Left lung (tissue), 10 donors: Measurements from ENCODE around the gene SAMD10. TPM values are rescaled to one million over a fixed set of nuclear protein-coding genes. Genes with fewer than 3 reads are reported as not detected.

Experiments
- ATAC-seq: fragments of 200-7000 bp; cut with Tn5 transposase; one replicate; pipeline ENCODE4 v1.9.1; 2020; ENCODE audit warnings: moderate library complexity
- DNase-seq, 4 donors: peaks; one replicate each; pipeline ENCODE4 v3.0.0-alpha.2; 2013 to 2020
- H3K27ac ChIP-seq, 2 donors: fragments of 200-600 bp; sonication (generic) in 1 of 2; one replicate each; pipeline versions ENCODE4 v1.5.0 to v1.8.0; 2020 to 2021
- H3K27me3 ChIP-seq, 2 donors: fragments of 200-600 bp; sonication (generic) in 1 of 2; one replicate each; pipeline versions ENCODE4 v1.5.0 to v1.8.0; 2020 to 2021
- H3K36me3 ChIP-seq, 2 donors: fragments of 200-600 bp; sonication (generic) in 1 of 2; one replicate each; pipeline versions ENCODE4 v1.5.0 to v1.8.0; 2020 to 2021
- H3K4me1 ChIP-seq, 2 donors: fragments of 200-600 bp; one replicate each; pipeline ENCODE4 v1.8.0; 2021
- H3K4me3 ChIP-seq, 2 donors: fragments of 200-600 bp; sonication (generic) in 1 of 2; one replicate each; pipeline versions ENCODE4 v1.5.0 to v1.8.0; 2020 to 2021; ENCODE audit warnings: mild to moderate bottlenecking in 1 of 2
- H3K9me3 ChIP-seq, 2 donors: fragments of 200-600 bp; sonication (generic) in 1 of 2; one replicate each; pipeline versions ENCODE4 v1.5.0 to v1.8.0; 2020 to 2021
- CTCF ChIP-seq, 2 donors: fragments of 200-600 bp; sonication (generic) in 1 of 2; IDR thresholded peaks; one replicate each; pipeline versions ENCODE4 v1.5.0 to v1.8.0; 2021; ENCODE audit warnings: antibody characterized with exemption in 2 of 2
- intact Hi-C, 2 donors: fragments of 100-400 bp; cut with DNase I; formaldehyde crosslinking; loops; one replicate each; pipeline versions ENCODE4 v1.11.2 to v1.14.2; 2022
- polyA plus RNA-seq, 6 donors: library from polyadenylated mRNA; unstranded; fragments of 120-200 nt; gene quantifications; one replicate each; pipeline ENCODE4 v1.2.1, GENCODE V29; 2013; ENCODE audit not compliant: insufficient read length in 6 of 6
- total RNA-seq, 2 donors: library from RNA; stranded (reverse); fragmentation: NEBNext Ultra II Directional; extraction: Animal tissue kit (Norgen Biotek cat#: 25700); gene quantifications; one replicate each; pipeline ENCODE4 v1.2.1, GENCODE V29; 2021
- donor health status: DM: no; HTN: yes; CAD: no.
- donor health status: DM: no; HTN: no; CAD: no.

The SAMD10 gene
- total and polyA plus RNA-seq, 8 donors: 4.6 to 10.5 (median 7.1) TPM

DNA sequence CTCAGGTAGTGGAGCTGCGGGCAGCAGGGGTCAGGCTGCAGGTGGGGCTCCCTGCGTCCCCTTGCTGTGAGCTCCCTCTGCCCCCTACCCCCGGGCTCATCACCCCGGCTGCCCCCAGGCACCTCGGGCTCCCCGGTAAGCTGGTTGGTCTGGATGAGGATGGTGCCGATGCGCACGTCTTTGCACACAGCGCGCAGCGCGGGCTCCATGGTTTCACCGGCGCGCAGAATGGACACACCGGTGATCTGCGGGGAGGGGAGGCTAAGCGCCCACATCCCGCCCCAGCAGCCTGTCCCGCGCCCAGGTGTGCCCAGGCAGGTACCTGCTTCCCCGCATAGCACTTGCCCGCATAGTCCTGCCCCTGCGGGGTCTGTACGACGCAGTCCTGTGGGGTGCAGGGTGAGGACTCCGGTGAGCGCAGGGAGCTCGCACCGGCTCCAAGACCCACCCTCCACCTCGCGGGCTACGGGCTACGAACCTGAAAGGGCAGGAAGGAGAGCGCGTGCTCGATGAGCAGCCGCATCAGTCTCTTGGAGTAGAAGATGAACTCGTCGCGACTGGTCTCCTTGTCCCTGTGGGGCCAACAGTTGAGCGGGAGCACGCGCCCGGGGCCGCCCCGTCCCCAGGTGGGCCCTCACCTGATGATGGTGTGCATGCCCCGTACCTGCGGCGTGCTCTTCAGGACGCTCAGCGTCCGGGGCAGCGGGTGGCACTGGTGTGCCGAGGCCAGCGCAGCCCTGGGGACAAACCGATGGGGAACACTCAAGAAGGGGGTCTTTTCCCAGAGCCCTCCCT lies 38.8 kb downstream of the SAMD10 start:
- intact Hi-C loops: no loop called here
- Histone ChIP-seq H3K9me3 (no peaks in the 10 kb centered on the region), H3K27ac (peak overlapping the region in 1 of 2 donors; percentile 83), H3K4me1 (peaks cover 0 to 38% of the 10 kb centered on the region in 2 donors), H3K36me3 (peaks cover 0 to 87% of the 10 kb centered on the region in 2 donors), H3K27me3 (no peaks in the 10 kb centered on the region), H3K4me3 (no peak overlapping the region)
- TF ChIP-seq CTCF (IDR thresholded peaks at IDR 0.05): no peak
- peak in 1 of 4 donors; percentile 79 for DNase-seq
- no peak for ATAC-seq

DNA sequence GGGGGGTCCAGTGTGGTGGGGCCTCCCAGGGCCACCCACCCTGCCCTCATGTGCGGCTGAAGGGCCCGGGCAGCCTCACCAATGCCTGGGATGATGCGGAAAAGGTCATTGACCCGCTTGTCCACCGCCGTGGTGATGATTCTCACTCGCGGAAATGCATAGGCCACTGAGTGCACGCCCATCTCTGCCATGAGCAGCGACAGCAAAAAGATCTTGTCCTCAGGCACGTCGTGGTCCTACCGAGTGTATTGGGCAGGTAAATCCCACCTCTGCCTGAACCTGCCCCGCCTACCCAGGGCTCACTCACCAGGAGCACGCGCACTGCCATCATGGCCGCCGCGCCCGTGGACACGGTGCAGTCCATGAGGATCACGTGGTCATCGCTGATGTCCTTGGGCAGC lies 39.4 kb downstream of the SAMD10 start:
- no peak for TF ChIP-seq CTCF (IDR thresholded peaks at IDR 0.05)
- H3K4me3 ChIP-seq: no peak overlapping the region
- H3K27ac ChIP-seq: no peak overlapping the region
- peaks cover 0 to 87% of the 10 kb centered on the region in 2 donors for H3K36me3 ChIP-seq
- H3K4me1 ChIP-seq: peaks cover 0 to 38% of the 10 kb centered on the region in 2 donors
- DNase-seq (peak in 1 of 4 donors; percentile 52), ATAC-seq (no peak)
- intact Hi-C loops: no loop called here
- H3K27me3 ChIP-seq: no peaks in the 10 kb centered on the region
- no peaks in the 10 kb centered on the region for H3K9me3 ChIP-seq

DNA sequence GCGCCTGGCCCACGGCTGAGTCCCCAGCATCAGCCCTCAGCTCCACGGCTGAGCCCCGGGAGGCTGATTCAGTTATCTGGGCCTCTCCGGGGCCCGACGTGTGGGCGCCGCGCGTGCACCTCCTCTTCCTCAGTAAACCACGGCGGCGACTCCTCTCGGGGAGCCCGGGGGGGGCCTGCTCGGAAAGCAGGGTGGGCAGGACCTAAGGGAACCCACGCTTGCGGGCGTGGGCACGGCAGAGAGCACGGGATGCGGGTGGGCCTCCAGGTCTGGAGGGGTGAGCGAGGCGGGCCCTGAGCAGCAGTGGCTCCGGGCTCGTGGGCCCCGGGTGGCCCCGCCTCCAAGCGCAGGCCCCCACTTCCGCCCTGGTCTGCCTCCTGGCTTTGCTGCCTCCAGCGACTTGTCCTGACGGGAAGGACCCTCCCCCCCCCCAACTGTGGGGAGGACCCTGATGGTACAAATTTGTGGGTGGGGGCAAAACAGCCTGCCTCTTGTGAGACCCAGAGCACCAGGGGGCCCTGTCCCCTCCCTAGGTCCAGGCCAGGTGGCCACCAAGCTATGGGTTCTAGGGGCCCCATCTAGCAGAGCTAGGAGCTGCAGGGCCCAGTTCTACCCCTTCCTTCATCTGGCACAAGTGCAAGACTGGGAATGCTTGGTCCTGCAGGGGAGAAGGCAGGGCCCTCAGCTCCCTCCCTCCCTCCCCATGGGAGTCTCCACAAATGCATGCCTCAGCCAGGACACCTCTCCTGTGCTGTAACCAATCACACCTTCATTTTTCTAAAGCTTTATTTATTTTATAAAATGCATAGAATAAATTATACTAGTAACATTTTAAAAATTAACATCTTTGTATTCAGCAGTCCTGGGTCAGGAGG lies 40.1 kb downstream of the SAMD10 start:
- no peak for TF ChIP-seq CTCF (IDR thresholded peaks at IDR 0.05)
- no peaks in the 10 kb centered on the region for H3K9me3 ChIP-seq
- DNase-seq: peak in 1 of 4 donors; percentile 72
- peaks cover 0 to 87% of the 10 kb centered on the region in 2 donors for H3K36me3 ChIP-seq
- no peak overlapping the region for H3K4me3 ChIP-seq
- no peak overlapping the region for H3K27ac ChIP-seq
- ATAC-seq: no peak
- H3K4me1 ChIP-seq: peaks cover 0 to 38% of the 10 kb centered on the region in 2 donors
- intact Hi-C loops: no loop called here
- no peaks in the 10 kb centered on the region for H3K27me3 ChIP-seq

DNA sequence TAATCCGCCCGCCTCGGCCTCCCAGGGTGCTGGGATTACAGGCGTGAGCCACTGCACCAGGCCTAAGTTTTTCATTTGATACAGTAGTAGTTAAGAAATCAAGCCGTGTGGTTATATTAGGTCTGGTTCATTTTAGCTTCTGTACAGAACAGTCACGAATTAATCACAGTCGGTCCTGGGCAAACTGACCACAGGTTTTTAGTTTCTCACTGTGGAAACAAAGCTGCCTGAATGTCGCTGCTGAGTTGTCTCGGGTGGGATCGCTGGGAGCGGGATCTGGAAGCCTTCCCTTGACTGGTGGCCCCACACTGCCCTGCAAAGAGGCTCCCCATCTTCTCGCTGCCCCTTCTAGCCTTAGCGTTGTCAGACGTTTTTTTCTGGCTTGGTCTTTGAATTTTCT lies 41.8 kb downstream of the SAMD10 start:
- ATAC-seq: no peak
- peaks cover 0 to 87% of the 10 kb centered on the region in 2 donors for H3K36me3 ChIP-seq
- intact Hi-C loops: no loop called here
- no peak for TF ChIP-seq CTCF (IDR thresholded peaks at IDR 0.05)
- H3K27ac ChIP-seq: no peak overlapping the region
- peaks cover 0 to 25% of the 10 kb centered on the region in 2 donors for H3K4me1 ChIP-seq
- H3K27me3 ChIP-seq: no peaks in the 10 kb centered on the region
- H3K4me3 ChIP-seq: no peak overlapping the region
- DNase-seq: no peak
- no peaks in the 10 kb centered on the region for H3K9me3 ChIP-seq

GRCh38 chr20:63935447-63935846 lies 44.0 kb downstream of the SAMD10 start:
- Histone ChIP-seq H3K27me3 (no peaks in the 10 kb centered on the region), H3K4me3 (no peak overlapping the region), H3K27ac (no peak overlapping the region), H3K9me3 (no peaks in the 10 kb centered on the region), H3K36me3 (peaks cover 0 to 100% of the 10 kb centered on the region in 2 donors), H3K4me1 (peaks cover 0 to 10% of the 10 kb centered on the region in 2 donors)
- ATAC-seq (no peak), DNase-seq (no peak)
- intact Hi-C loops: no loop called here
- TF ChIP-seq CTCF (IDR thresholded peaks at IDR 0.05): no peak
